IMR-90 (cell line): Measurements from ENCODE around the gene CD5L. TPM values are rescaled to one million over a fixed set of nuclear protein-coding genes. Genes with fewer than 3 reads are reported as not detected.

Experiments
- ATAC-seq: fragments of 200-7000 bp; cut with Tn5 transposase; 2 replicates; pipeline ENCODE4 v1.9.1; 2020; ENCODE audit warnings: low read depth, mild to moderate bottlenecking, moderate library complexity
- BruUV-seq: library from RNA; stranded (reverse); fragments of 400-500 nt; replicated peaks from 2 replicates; lab custom pipeline; 2021; lab: Mats Ljungman, UMichigan
- CTCF ChIA-PET: fragments of 300-600 bp; formaldehyde crosslinking; extraction: SDS; loops from one replicate; lab custom pipeline; 2021; ENCODE audit warnings: antibody characterized with exemption; lab: Yijun Ruan, JAX
- POLR2A ChIA-PET: fragments of 300-600 bp; sonication (Branson Sonifier 250); formaldehyde crosslinking; loops from one replicate; lab custom pipeline; 2022; ENCODE audit warnings: antibody characterized with exemption; ENCODE audit not compliant: unreplicated experiment; lab: Charles Lee
- DNase-seq: peaks from one replicate; pipeline ENCODE4 v3.0.0; 2013
- H2AFZ ChIP-seq: replicated peaks from 2 replicates; pipeline ENCODE3; 2013; ENCODE audit warnings: low read length, mild to moderate bottlenecking; ENCODE audit not compliant: poor library complexity
- H2AK5ac ChIP-seq: 2 replicates; pipeline ENCODE4 v1.6.1; 2013; ENCODE audit warnings: low read depth, low read length, inconsistent platforms
- H2AK9ac ChIP-seq: replicated peaks from 2 replicates; pipeline ENCODE3; 2013; ENCODE audit warnings: mild to moderate bottlenecking, low read depth, low read length, moderate library complexity; ENCODE audit not compliant: poor library complexity
- H2BK120ac ChIP-seq: 2 replicates; pipeline ENCODE4 v1.6.1; 2013; ENCODE audit warnings: low read depth, low read length, inconsistent platforms
- H2BK15ac ChIP-seq: 3 replicates; pipeline ENCODE4 v1.6.1; 2013; ENCODE audit warnings: low read depth, low read length, inconsistent platforms
- H2BK20ac ChIP-seq: 2 replicates; pipeline ENCODE4 v1.6.1; 2013; ENCODE audit warnings: low read depth, mild to moderate bottlenecking, inconsistent platforms, low read length, moderate library complexity
- H2BK5ac ChIP-seq: 2 replicates; pipeline ENCODE4 v1.6.1; 2013; ENCODE audit warnings: mild to moderate bottlenecking, low read depth, low read length, inconsistent platforms; ENCODE audit not compliant: poor library complexity, severe bottlenecking
- H3K14ac ChIP-seq: replicated peaks from 2 replicates; pipeline ENCODE4 v1.6.1; 2013; ENCODE audit warnings: low read depth, low read length, inconsistent platforms
- H3K18ac ChIP-seq: 2 replicates; pipeline ENCODE4 v1.6.1; 2013; ENCODE audit warnings: low read depth, low read length, control low read depth
- H3K23ac ChIP-seq: 2 replicates; pipeline ENCODE4 v1.6.1; 2013; ENCODE audit warnings: low read depth, low read length, inconsistent platforms
- H3K27ac ChIP-seq: 2 replicates; pipeline ENCODE4 v1.5.1; 2013; ENCODE audit warnings: mild to moderate bottlenecking, control low read depth, low read length; ENCODE audit not compliant: insufficient read depth
- H3K27me3 ChIP-seq: 2 replicates; pipeline ENCODE4 v1.6.1; 2013; ENCODE audit warnings: low read length; ENCODE audit not compliant: control insufficient read depth, insufficient read depth
- H3K36me3 ChIP-seq: 2 replicates; pipeline ENCODE4 v1.6.1; 2013; ENCODE audit warnings: low read length, mixed read lengths; ENCODE audit not compliant: control insufficient read depth, insufficient read depth
- H3K4ac ChIP-seq: 2 replicates; pipeline ENCODE4 v1.6.1; 2013; ENCODE audit warnings: low read depth, low read length, inconsistent platforms
- H3K4me1 ChIP-seq: 2 replicates; pipeline ENCODE4 v1.6.1; 2013; ENCODE audit warnings: low read length, mixed read lengths; ENCODE audit not compliant: control insufficient read depth, insufficient read depth
- H3K4me2 ChIP-seq: 2 replicates; pipeline ENCODE4 v1.6.1; 2013; ENCODE audit warnings: low read depth, mild to moderate bottlenecking, control low read depth, low read length, moderate library complexity
- H3K4me3 ChIP-seq: 2 replicates; pipeline ENCODE4 v1.5.1; 2013; ENCODE audit warnings: low read depth, mild to moderate bottlenecking, control low read depth, low read length, moderate library complexity; ENCODE audit not compliant: insufficient read depth
- H3K56ac ChIP-seq: 2 replicates; pipeline ENCODE4 v1.6.1; 2013; ENCODE audit warnings: low read length, inconsistent platforms; ENCODE audit not compliant: insufficient read depth; ENCODE audit errors: extremely low read depth
- H3K79me1 ChIP-seq, 2 experiments: 2 replicates each; pipeline ENCODE4 v1.6.1; 2013; ENCODE audit warnings: low read length in 2 of 2, inconsistent platforms in 1 of 2, low read depth in 1 of 2
- H3K9ac ChIP-seq: 2 replicates; pipeline ENCODE4 v1.6.1; 2013; ENCODE audit warnings: low read depth, low read length, control low read depth
- H3K9me1 ChIP-seq: 2 replicates; pipeline ENCODE4 v1.6.1; 2013; ENCODE audit warnings: low read length, inconsistent platforms; ENCODE audit not compliant: insufficient read depth
- H3K9me3 ChIP-seq: 2 replicates; pipeline ENCODE4 v1.6.1; 2013; ENCODE audit warnings: low read length; ENCODE audit not compliant: control insufficient read depth, insufficient read depth
- H4K20me1 ChIP-seq: 2 replicates; pipeline ENCODE4 v1.6.1; 2013; ENCODE audit warnings: low read length, inconsistent platforms; ENCODE audit not compliant: insufficient read depth
- H4K5ac ChIP-seq: 2 replicates; pipeline ENCODE4 v1.6.1; 2013; ENCODE audit warnings: mild to moderate bottlenecking, low read depth, low read length, control low read depth
- H4K8ac ChIP-seq, 2 experiments: 2 replicates each; pipeline ENCODE4 v1.6.1; 2013; ENCODE audit warnings: low read depth in 2 of 2, low read length in 2 of 2, control low read depth in 1 of 2, inconsistent platforms in 1 of 2
- H4K91ac ChIP-seq: 2 replicates; pipeline ENCODE4 v1.6.1; 2013; ENCODE audit warnings: low read depth, low read length, inconsistent platforms; ENCODE audit not compliant: insufficient read depth
- MAFK ChIP-seq: IDR thresholded peaks from 2 replicates; pipeline ENCODE4 v1.6.1; 2012; ENCODE audit warnings: low read depth, low read length, improper control_type of control experiment
- MAZ ChIP-seq: IDR thresholded peaks from 2 replicates; pipeline ENCODE4 v1.6.1; 2012; ENCODE audit warnings: low read depth, mild to moderate bottlenecking, low read length, improper control_type of control experiment, moderate library complexity, borderline replicate concordance
- WGBS, 2 experiments: methylation state at CpG; one replicate each; pipeline versions ENCODE4 v1.1.5 to v1.1.7; 2013; ENCODE audit warnings: missing lambda C conversion rate in 2 of 2; ENCODE audit not compliant: insufficient read length in 1 of 2; ENCODE audit errors: extremely low coverage in 2 of 2; 5-methylcytosine and 5-hydroxymethylcytosine counted together
- dilution Hi-C: fragments of 300-500 bp; cut with HindIII; formaldehyde crosslinking; loops from one replicate; pipeline ENCODE4 v1.14.3; 2018; ENCODE audit warnings: low sequenced_read_pairs; ENCODE audit not compliant: unreplicated experiment
- in situ Hi-C: fragments of 300-500 bp; cut with MboI; formaldehyde crosslinking; loops from 3 replicates; pipeline ENCODE4 v1.14.3; 2019; ENCODE audit warnings: low sequenced_read_pairs, inconsistent platforms, mixed read lengths
- intact Hi-C: fragments of 100-400 bp; cut with micrococcal nuclease; formaldehyde crosslinking; loops from 2 replicates; pipeline ENCODE4 v1.10.0; 2022
- polyA plus RNA-seq, 3 experiments: library from polyadenylated mRNA; depleted of rRNA; stranded (reverse); fragments of >200 nt; gene quantifications; 2 replicates each; pipeline ENCODE4 v1.2.3, GENCODE V29; 2012; ENCODE audit warnings: low replicate concordance in 1 of 3
- total RNA-seq: library from RNA; depleted of rRNA; stranded (reverse); fragments of >200 nt; gene quantifications from 2 replicates; pipeline ENCODE4 v1.2.3, GENCODE V29; 2012
- TF ChIP-seq, protein P1 (sequence below): fragments of 150-350 bp; IDR thresholded peaks from 2 replicates; pipeline ENCODE4 v1.6.1; 2016; ENCODE audit warnings: low read depth, mild to moderate bottlenecking, low read length, moderate library complexity, borderline replicate concordance
- TF ChIP-seq, protein P2 (sequence below): conservative IDR thresholded peaks from 2 replicates; pipeline ENCODE4 v1.5.1; 2012; ENCODE audit warnings: mild to moderate bottlenecking, low read depth, low read length, improper control_type of control experiment

The CD5L gene
- total and polyA plus RNA-seq, 2 of the 4 experiments (the other 2 are of a cell fraction) = not detected

DNA sequence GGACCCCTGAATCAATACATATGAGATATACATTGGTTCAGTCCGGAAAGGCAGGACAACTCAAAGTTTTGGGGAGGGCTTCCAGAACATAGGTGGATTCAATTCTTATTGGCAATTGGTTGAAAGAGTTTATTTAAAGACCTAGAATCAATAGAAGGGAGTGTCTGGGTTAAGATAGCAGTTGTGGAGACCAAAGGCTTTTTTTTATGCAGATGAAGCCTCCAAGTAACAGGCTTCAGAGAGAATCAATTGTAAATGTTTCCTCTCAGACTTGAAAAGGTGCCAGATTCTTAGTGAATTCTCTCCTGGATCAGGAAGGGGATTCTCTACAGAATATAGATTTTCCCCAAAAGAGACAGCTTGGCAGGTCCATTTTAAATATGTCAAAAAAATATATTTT lies 27.0 kb upstream of the CD5L start:
- Histone ChIP-seq H3K27me3 (no peaks in the 10 kb centered on the region), H2BK20ac (no peak overlapping the region), H3K9me1 (no peaks in the 10 kb centered on the region), H2AFZ (no peak overlapping the region), H3K4me3 (no peak overlapping the region), H2BK15ac (no peak overlapping the region), H3K4me2 (no peak overlapping the region), H3K4me1 (no peaks in the 10 kb centered on the region), H3K9me3 (no peaks in the 10 kb centered on the region), H3K27ac (no peak overlapping the region), H3K56ac (no peak overlapping the region), H3K9ac (no peak overlapping the region), H2AK9ac (no peak overlapping the region), H3K4ac (no peak overlapping the region), H4K8ac (no peak overlapping the region), H3K36me3 (no peaks in the 10 kb centered on the region), H4K5ac (no peak overlapping the region), H4K20me1 (no peaks in the 10 kb centered on the region), H3K79me1 (no peaks in the 10 kb centered on the region), H3K23ac (no peak overlapping the region), H2BK5ac (no peak overlapping the region), H2BK120ac (no peak overlapping the region), H2AK5ac (no peak overlapping the region), H3K14ac (no peak overlapping the region), H3K18ac (no peak overlapping the region), H4K91ac (no peak overlapping the region)
- CTCF ChIA-PET = no interaction called here
- dilution Hi-C loops = no loop called here
- in situ Hi-C loops = no loop called here
- 20% methylated on average over 1 of the region's 1 CpG; no CpG with 5 or more reads in 1 of the 2 experiments for WGBS, 2 experiments
- no peak for TF ChIP-seq MAZ
- TF ChIP-seq MAFK = no peak
- TF ChIP-seq, protein P1, sequence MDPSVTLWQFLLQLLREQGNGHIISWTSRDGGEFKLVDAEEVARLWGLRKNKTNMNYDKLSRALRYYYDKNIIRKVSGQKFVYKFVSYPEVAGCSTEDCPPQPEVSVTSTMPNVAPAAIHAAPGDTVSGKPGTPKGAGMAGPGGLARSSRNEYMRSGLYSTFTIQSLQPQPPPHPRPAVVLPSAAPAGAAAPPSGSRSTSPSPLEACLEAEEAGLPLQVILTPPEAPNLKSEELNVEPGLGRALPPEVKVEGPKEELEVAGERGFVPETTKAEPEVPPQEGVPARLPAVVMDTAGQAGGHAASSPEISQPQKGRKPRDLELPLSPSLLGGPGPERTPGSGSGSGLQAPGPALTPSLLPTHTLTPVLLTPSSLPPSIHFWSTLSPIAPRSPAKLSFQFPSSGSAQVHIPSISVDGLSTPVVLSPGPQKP = no peak
- TF ChIP-seq, protein P2, sequence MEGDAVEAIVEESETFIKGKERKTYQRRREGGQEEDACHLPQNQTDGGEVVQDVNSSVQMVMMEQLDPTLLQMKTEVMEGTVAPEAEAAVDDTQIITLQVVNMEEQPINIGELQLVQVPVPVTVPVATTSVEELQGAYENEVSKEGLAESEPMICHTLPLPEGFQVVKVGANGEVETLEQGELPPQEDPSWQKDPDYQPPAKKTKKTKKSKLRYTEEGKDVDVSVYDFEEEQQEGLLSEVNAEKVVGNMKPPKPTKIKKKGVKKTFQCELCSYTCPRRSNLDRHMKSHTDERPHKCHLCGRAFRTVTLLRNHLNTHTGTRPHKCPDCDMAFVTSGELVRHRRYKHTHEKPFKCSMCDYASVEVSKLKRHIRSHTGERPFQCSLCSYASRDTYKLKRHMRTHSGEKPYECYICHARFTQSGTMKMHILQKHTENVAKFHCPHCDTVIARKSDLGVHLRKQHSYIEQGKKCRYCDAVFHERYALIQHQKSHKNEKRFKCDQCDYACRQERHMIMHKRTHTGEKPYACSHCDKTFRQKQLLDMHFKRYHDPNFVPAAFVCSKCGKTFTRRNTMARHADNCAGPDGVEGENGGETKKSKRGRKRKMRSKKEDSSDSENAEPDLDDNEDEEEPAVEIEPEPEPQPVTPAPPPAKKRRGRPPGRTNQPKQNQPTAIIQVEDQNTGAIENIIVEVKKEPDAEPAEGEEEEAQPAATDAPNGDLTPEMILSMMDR = no peak
- BruUV-seq = no TSS peak
- POLR2A ChIA-PET = no interaction called here
- DNase-seq = no peak
- ATAC-seq = no peak
- intact Hi-C loops = no loop called here
